Measurements from ENCODE around the gene OTOS. TPM values are rescaled to one million over a fixed set of nuclear protein-coding genes. Genes with fewer than 3 reads are reported as not detected.

The OTOS gene
- not detected in 2 replicates for total RNA-seq (2012; rRNA removed)

GRCh38 chr2:240140511-240140910 is at the start of gene OTOS:
OTOS (minus strand) TSS chr2:240140658; CDS start chr2:240140326, 332 bp downstream.
- Histone ChIP-seq H3K4me1 (ENCODE audit: control insufficient read depth, insufficient read depth, low read length) (peaks cover 4% of the 10 kb centered on the region), H3K4me3 (ENCODE audit: low read length) (no peak within 1 kb of the TSS), H3K27me3 (ENCODE audit: control insufficient read depth, insufficient read depth, low read length) (peaks cover 26% of the 10 kb centered on the region), H3K4me2 (ENCODE audit: low read length) (no peak within 1 kb of the TSS), H3K36me3 (ENCODE audit: insufficient read depth, low read length) (no peaks in the 10 kb centered on the region), H3K9ac (ENCODE audit: low read depth, low read length) (no peak within 1 kb of the TSS), H3K9me3 (replicated peaks; ENCODE audit: low read length) (no peaks in the 10 kb centered on the region)

GRCh38 chr2:240189686-240190085 is 49.2 kb upstream of the OTOS start:
- Histone ChIP-seq H3K4me1 (ENCODE audit: control insufficient read depth, insufficient read depth, low read length) (no peaks in the 10 kb centered on the region), H3K36me3 (ENCODE audit: insufficient read depth, low read length) (no peaks in the 10 kb centered on the region), H3K4me3 (ENCODE audit: low read length) (no peak overlapping the region), H3K9me3 (replicated peaks; ENCODE audit: low read length) (no peaks in the 10 kb centered on the region), H3K27me3 (ENCODE audit: control insufficient read depth, insufficient read depth, low read length) (peaks cover 72% of the 10 kb centered on the region), H3K9ac (ENCODE audit: low read depth, low read length) (no peak overlapping the region), H3K4me2 (ENCODE audit: low read length) (no peak overlapping the region)

- H3K36me3 ChIP-seq (ENCODE audit: insufficient read depth, low read length) = no peaks in the 10 kb centered on the region
- no peak overlapping the region for H3K4me3 ChIP-seq (ENCODE audit: low read length)
- peaks cover 69% of the 10 kb centered on the region for H3K27me3 ChIP-seq (ENCODE audit: control insufficient read depth, insufficient read depth, low read length)
- H3K4me1 ChIP-seq (ENCODE audit: control insufficient read depth, insufficient read depth, low read length) = no peaks in the 10 kb centered on the region
- no peak overlapping the region for H3K4me2 ChIP-seq (ENCODE audit: low read length)
- H3K9ac ChIP-seq (ENCODE audit: low read depth, low read length) = no peak overlapping the region
- H3K9me3 ChIP-seq (replicated peaks; ENCODE audit: low read length) = no peaks in the 10 kb centered on the region
Measured at GRCh38 chr2:240187989-240188590, 47.6 kb upstream of the OTOS start.

- no peaks in the 10 kb centered on the region for H3K9me3 ChIP-seq (replicated peaks; ENCODE audit: low read length)
- H3K9ac ChIP-seq (ENCODE audit: low read depth, low read length) = no peak overlapping the region
- H3K36me3 ChIP-seq (ENCODE audit: insufficient read depth, low read length) = no peaks in the 10 kb centered on the region
- H3K27me3 ChIP-seq (ENCODE audit: control insufficient read depth, insufficient read depth, low read length) = peaks cover 69% of the 10 kb centered on the region
- H3K4me1 ChIP-seq (ENCODE audit: control insufficient read depth, insufficient read depth, low read length) = no peaks in the 10 kb centered on the region
- H3K4me3 ChIP-seq (ENCODE audit: low read length) = no peak overlapping the region
- H3K4me2 ChIP-seq (ENCODE audit: low read length) = no peak overlapping the region
Measured at GRCh38 chr2:240186191-240186725, 45.8 kb upstream of the OTOS start.

GRCh38 chr2:240184656-240185055 is 44.2 kb upstream of the OTOS start:
- Histone ChIP-seq H3K36me3 (ENCODE audit: insufficient read depth, low read length) (no peaks in the 10 kb centered on the region), H3K4me2 (ENCODE audit: low read length) (no peak overlapping the region), H3K9me3 (replicated peaks; ENCODE audit: low read length) (no peaks in the 10 kb centered on the region), H3K4me3 (ENCODE audit: low read length) (no peak overlapping the region), H3K9ac (ENCODE audit: low read depth, low read length) (no peak overlapping the region), H3K4me1 (ENCODE audit: control insufficient read depth, insufficient read depth, low read length) (no peaks in the 10 kb centered on the region), H3K27me3 (ENCODE audit: control insufficient read depth, insufficient read depth, low read length) (peaks cover 69% of the 10 kb centered on the region)

- Histone ChIP-seq H3K36me3 (ENCODE audit: insufficient read depth, low read length) (no peaks in the 10 kb centered on the region), H3K27me3 (ENCODE audit: control insufficient read depth, insufficient read depth, low read length) (peaks cover 68% of the 10 kb centered on the region), H3K4me3 (ENCODE audit: low read length) (no peak overlapping the region), H3K4me2 (ENCODE audit: low read length) (no peak overlapping the region), H3K9ac (ENCODE audit: low read depth, low read length) (no peak overlapping the region), H3K4me1 (ENCODE audit: control insufficient read depth, insufficient read depth, low read length) (no peaks in the 10 kb centered on the region), H3K9me3 (replicated peaks; ENCODE audit: low read length) (no peaks in the 10 kb centered on the region)
Measured at GRCh38 chr2:240183875-240184590, 43.6 kb upstream of the OTOS start.

GRCh38 chr2:240183006-240183874 is 42.8 kb upstream of the OTOS start:
- H3K4me2 ChIP-seq (ENCODE audit: low read length) = no peak overlapping the region
- H3K9me3 ChIP-seq (replicated peaks; ENCODE audit: low read length) = no peaks in the 10 kb centered on the region
- no peak overlapping the region for H3K4me3 ChIP-seq (ENCODE audit: low read length)
- no peaks in the 10 kb centered on the region for H3K4me1 ChIP-seq (ENCODE audit: control insufficient read depth, insufficient read depth, low read length)
- H3K9ac ChIP-seq (ENCODE audit: low read depth, low read length) = no peak overlapping the region
- no peaks in the 10 kb centered on the region for H3K36me3 ChIP-seq (ENCODE audit: insufficient read depth, low read length)
- peaks cover 70% of the 10 kb centered on the region for H3K27me3 ChIP-seq (ENCODE audit: control insufficient read depth, insufficient read depth, low read length)

- Histone ChIP-seq H3K9me3 (replicated peaks; ENCODE audit: low read length) (no peaks in the 10 kb centered on the region), H3K27me3 (ENCODE audit: control insufficient read depth, insufficient read depth, low read length) (peaks cover 75% of the 10 kb centered on the region), H3K4me3 (ENCODE audit: low read length) (no peak overlapping the region), H3K4me1 (ENCODE audit: control insufficient read depth, insufficient read depth, low read length) (no peaks in the 10 kb centered on the region), H3K4me2 (ENCODE audit: low read length) (no peak overlapping the region), H3K9ac (ENCODE audit: low read depth, low read length) (no peak overlapping the region), H3K36me3 (ENCODE audit: insufficient read depth, low read length) (no peaks in the 10 kb centered on the region)
Measured at GRCh38 chr2:240182476-240182875, 42.0 kb upstream of the OTOS start.

GRCh38 chr2:240182001-240182400 is 41.5 kb upstream of the OTOS start:
- Histone ChIP-seq H3K9ac (ENCODE audit: low read depth, low read length) (no peak overlapping the region), H3K36me3 (ENCODE audit: insufficient read depth, low read length) (no peaks in the 10 kb centered on the region), H3K4me3 (ENCODE audit: low read length) (no peak overlapping the region), H3K4me1 (ENCODE audit: control insufficient read depth, insufficient read depth, low read length) (no peaks in the 10 kb centered on the region), H3K9me3 (replicated peaks; ENCODE audit: low read length) (no peaks in the 10 kb centered on the region), H3K4me2 (ENCODE audit: low read length) (no peak overlapping the region), H3K27me3 (ENCODE audit: control insufficient read depth, insufficient read depth, low read length) (peaks cover 76% of the 10 kb centered on the region)

GRCh38 chr2:240179941-240180666 is 39.6 kb upstream of the OTOS start:
- H3K4me2 ChIP-seq (ENCODE audit: low read length) = no peak overlapping the region
- peaks cover 89% of the 10 kb centered on the region for H3K27me3 ChIP-seq (ENCODE audit: control insufficient read depth, insufficient read depth, low read length)
- no peaks in the 10 kb centered on the region for H3K9me3 ChIP-seq (replicated peaks; ENCODE audit: low read length)
- H3K9ac ChIP-seq (ENCODE audit: low read depth, low read length) = no peak overlapping the region
- no peaks in the 10 kb centered on the region for H3K4me1 ChIP-seq (ENCODE audit: control insufficient read depth, insufficient read depth, low read length)
- no peaks in the 10 kb centered on the region for H3K36me3 ChIP-seq (ENCODE audit: insufficient read depth, low read length)
- H3K4me3 ChIP-seq (ENCODE audit: low read length) = no peak overlapping the region
